GM18951 (cell line): ENCODE data around the gene RASD2.

Experiments
- POLR2A ChIP-seq: IDR thresholded peaks from 4 replicates; pipeline ENCODE4 v1.6.1; 2011; ENCODE audit warnings: mild to moderate bottlenecking; ENCODE audit not compliant: insufficient read length, insufficient read depth; ENCODE audit errors: extremely low read depth
- in situ Hi-C: fragments of 300-500 bp; cut with MboI; formaldehyde crosslinking; loops from one replicate; pipeline ENCODE4 v1.12.0; 2022; ENCODE audit warnings: low sequenced_read_pairs, mixed read lengths, inconsistent platforms; ENCODE audit not compliant: unreplicated experiment

The RASD2 gene

GRCh38 chr22:35524966-35525686 lies 15.5 kb upstream of the RASD2 start:
- no peak for TF ChIP-seq POLR2A
- in situ Hi-C loops = no loop called here

GRCh38 chr22:35525687-35526332 lies 14.8 kb upstream of the RASD2 start:
- TF ChIP-seq POLR2A = no peak
- in situ Hi-C loops = no loop called here

GRCh38 chr22:35526333-35526979 lies 14.2 kb upstream of the RASD2 start:
- no peak for TF ChIP-seq POLR2A
- in situ Hi-C loops = no loop called here

- in situ Hi-C loops = no loop called here
- TF ChIP-seq POLR2A = no peak
Measured at GRCh38 chr22:35528927-35529326, 11.7 kb upstream of the RASD2 start.

- in situ Hi-C loops = no loop called here
- TF ChIP-seq POLR2A = no peak
Measured at GRCh38 chr22:35530700-35531099, 9.9 kb upstream of the RASD2 start.

- in situ Hi-C loops = no loop called here
- TF ChIP-seq POLR2A = no peak
Measured at GRCh38 chr22:35531202-35531601, 9.4 kb upstream of the RASD2 start.

- TF ChIP-seq POLR2A = no peak
- in situ Hi-C loops = no loop called here
Measured at GRCh38 chr22:35531676-35532075, 9.0 kb upstream of the RASD2 start.

GRCh38 chr22:35533365-35534029 lies 7.1 kb upstream of the RASD2 start:
- in situ Hi-C loops = no loop called here
- TF ChIP-seq POLR2A = no peak

GRCh38 chr22:35534091-35534490 lies 6.5 kb upstream of the RASD2 start:
- TF ChIP-seq POLR2A = no peak
- in situ Hi-C loops = no loop called here

GRCh38 chr22:35537232-35537631 lies 3.4 kb upstream of the RASD2 start:
- no peak for TF ChIP-seq POLR2A
- in situ Hi-C loops = no loop called here

GRCh38 chr22:35538801-35539321 lies 1.8 kb upstream of the RASD2 start:
- no peak for TF ChIP-seq POLR2A

GRCh38 chr22:35539487-35539886 lies 1.1 kb upstream of the RASD2 start:
- in situ Hi-C loops = no loop called here
- TF ChIP-seq POLR2A = no peak

More at GRCh38 chr22:35538801-35539321, 1.8 kb upstream of the RASD2 start:
- in situ Hi-C loops = no loop called here
